DMS114 treated with DMSO at 0.1 percent for 48 hours (cell line): ENCODE results near the gene TNFRSF21.
"Not testable (repeated sequence)": the region's sequence is repeated elsewhere in the genome, so short reads cannot be mapped to it uniquely, and the experiment has no call there.

ENCODE experiments used
- DNase-seq: peaks from one replicate; lab custom pipeline; 2025; ENCODE audit not compliant: unreplicated experiment; lab: John Stamatoyannopoulos, UW

TNFRSF21 gene

DNA sequence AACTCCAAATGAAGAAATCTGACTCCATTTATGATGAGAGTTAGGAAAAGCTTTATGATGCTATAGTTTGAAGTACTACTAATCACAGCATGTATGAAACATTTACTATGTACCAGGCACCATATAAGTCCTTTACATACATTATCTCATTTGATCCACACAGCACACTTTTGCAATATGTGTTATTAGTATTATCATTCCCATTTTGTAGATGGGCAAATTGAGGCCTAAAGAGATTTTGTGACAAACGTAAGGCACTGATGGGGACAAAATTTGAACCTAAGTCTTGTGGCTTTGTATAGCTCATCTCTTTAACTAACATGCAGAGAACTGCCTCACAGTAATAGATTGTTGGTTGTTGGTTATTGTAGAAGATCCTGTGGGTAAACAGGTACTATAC lies 14.2 kb upstream of the TNFRSF21 start:
- DNase-seq: no peak

DNA sequence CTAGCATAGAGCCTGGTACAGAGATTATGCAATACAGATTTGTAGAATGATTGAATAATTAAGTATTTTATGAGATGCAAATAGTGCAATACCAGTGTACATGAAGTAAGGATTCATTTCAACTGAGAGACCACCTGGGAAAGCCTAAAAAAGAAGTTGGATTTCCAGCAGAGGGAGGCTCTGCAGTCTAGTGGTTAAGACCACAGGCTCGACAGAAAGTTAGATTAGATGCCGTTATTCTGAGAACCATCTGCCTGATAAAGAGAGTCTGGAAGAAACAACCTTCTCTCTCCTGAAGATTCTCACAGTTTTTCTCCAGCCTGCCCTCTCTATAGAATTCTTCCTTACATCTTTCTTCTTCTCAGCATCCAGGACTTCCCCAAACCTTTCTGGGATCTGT lies 13.6 kb upstream of the TNFRSF21 start:
- no peak for DNase-seq

DNA sequence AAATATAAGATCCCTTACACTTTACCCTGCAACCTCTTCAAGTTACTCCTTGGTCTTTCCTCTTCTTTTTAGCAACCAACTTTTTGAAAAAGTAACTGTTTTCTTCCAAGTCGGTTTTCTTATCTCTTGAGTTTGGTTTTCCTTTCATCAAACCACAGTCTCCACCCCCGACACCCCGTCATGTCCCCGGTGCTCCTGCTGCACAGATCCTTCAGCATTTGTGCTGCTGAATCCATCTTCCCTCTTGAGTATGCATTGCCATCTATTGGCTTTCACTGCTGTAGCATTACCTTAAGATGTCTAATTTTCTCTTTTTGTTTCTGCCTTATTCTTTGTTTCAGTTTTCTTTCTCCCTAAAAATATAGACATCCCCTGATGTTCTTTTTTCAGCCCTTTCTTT lies 11.9 kb upstream of the TNFRSF21 start:
- no peak for DNase-seq

DNA sequence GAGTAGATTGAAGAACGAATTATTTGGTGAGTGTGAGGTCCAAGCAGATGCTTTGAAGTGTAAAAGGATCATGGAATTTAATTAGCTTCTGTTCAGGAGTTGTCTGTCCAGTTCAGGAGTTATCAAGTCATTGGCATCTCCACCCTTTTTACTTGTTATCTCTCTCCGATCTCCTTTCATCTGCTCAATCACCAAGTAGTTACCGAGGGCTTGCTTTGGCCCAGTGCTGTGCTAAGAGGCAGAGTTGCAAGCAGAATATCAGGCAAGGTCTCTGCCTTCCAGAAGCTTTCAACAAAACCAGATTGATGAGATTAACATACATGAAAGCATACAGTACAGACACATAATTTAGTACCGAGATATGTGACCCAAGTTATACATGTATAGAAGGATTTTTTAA lies 10.2 kb upstream of the TNFRSF21 start:
- DNase-seq: no peak

DNA sequence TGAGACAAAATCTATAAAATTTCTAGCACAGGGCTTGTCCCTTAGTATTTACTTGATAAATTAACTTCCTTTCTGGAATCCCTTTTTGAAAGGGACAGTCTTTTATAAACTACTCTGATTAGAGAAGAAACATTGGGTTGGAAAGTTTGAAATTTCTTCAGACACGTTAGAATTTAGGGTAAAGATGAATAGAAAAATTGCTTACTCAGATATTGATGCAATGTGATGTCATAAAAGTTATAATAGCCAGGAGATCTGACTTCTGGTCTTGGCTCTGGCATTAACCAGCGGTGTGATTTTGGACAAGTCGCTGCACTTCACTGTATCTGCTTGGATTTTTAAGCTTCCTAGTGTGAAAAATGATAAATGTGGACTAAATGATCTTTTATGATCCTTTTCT lies 9.7 kb upstream of the TNFRSF21 start:
- no peak for DNase-seq

DNA sequence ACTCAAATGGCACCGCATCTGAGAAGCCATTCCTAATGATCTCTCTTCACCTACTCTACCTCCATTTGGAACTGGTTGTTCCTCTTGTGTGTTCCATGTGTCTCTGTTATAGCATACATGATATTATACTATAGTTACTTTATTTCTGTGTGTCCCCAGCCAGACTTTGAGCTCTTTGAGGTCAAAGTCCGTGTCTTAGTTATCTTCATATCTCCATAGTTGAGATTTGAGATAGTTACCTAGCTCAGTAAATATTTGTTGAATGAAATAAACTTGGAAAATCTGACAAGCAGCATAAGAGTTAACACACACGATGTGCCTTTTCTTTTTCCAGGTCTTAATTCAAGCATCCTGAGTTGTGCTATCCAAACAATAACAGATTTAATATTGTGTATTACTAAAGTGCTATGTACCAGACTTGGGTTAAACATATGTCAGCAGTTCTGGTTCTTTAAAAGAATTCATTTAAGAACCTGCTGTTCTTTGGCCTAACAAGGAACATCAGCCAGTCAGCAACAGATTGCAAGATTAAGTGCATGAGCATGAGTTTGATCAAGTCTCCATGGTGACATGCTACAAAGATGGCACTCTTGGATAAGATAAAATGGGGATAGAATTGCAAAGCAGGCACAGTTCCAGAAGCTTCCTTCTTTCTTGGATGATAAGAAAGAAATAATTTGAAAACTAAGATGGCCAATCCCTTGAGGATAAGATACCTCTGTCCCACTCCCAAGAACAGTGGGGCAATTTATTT lies 8.7 kb upstream of the TNFRSF21 start:
- DNase-seq: no peak

DNA sequence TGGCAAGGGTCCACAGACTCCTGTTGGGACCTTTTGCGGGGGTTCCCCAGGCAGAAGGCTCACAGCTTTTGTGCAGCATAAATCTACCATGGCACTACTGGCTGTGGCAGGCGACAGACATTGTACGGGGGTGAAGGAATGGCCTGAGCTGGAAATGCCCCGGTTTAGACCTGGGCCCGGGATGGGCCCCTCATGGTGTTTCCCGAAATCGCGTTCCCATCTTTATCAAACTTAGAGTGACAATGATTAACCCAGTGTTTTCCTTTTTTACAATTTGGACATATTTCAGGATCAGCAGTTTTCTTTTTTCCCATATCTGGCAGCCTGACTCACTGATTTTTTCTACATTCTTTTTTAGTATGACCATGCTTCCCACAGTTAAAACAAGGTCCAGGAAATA lies 5.5 kb upstream of the TNFRSF21 start:
- not testable (repeated sequence) for DNase-seq

DNA sequence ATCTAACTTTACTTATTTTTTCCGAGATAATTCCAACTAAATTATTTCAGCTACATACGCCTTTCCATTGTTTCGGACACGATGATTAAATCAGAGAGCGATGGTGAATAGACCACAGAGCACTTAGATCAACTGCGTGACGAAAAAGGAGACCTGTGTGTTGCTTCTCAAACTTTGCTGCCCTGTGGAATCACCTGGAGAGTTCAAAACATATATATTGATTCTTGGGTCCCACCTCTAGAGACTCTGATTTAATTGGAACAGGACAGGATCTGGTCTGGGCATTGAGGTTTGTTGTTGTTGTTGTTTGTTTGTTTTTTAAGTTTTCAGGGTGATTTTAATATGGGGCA lies 401 bp upstream of the TNFRSF21 start:
- no peak for DNase-seq

DNA sequence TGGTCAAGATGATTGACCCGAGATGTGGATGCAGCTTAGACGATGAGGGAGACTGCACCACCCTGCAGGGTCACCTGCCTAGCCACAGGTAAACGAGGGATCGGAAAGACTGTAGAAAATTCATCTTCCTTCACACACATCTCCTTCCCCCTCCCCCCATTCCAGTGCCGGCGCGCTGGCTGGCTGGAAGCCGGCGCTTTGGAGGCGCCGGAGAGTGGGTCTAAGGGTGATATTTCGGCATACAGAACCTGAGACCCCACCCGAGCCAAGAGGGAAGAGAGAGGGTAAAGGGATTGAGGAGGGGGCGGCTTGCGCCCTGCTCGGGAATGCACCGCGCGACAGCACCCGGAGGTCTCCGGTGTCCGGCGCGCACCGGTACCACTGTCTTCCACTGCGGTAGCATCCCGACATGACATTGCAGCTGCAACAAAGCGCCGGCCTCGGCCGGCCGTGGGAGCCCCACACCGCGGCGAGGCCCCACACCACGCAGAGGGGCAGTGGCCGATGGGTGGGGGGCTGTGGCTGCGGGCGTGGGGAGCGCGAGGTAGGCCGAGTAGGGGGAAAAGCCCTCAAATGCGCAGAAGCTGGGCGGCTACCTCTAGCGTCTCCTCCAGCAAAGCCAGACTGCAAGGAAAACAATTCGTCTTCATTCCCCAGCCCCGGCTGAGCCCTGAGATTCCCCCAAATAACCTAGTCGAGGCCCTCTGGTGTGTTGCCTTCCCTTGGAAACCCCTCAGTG lies 984 bp downstream of the TNFRSF21 start:
- peak; percentile 34 for DNase-seq

DNA sequence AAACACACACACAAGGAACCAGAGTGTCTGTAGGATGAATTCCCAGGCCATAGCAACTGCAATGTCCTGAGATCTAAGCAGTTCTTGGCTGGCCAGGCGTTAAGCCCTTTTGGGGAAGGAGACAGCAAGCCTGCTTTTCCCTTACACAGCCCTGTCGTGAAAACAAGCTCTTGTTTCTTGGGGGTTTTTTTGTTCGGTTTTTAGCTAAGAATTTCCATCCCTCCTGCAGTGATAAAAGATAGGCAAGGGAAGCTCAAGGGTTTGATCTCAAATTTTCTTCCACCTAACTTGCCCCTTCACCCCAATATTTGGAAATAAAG lies 1.5 kb downstream of the TNFRSF21 start:
- no peak for DNase-seq

DNA sequence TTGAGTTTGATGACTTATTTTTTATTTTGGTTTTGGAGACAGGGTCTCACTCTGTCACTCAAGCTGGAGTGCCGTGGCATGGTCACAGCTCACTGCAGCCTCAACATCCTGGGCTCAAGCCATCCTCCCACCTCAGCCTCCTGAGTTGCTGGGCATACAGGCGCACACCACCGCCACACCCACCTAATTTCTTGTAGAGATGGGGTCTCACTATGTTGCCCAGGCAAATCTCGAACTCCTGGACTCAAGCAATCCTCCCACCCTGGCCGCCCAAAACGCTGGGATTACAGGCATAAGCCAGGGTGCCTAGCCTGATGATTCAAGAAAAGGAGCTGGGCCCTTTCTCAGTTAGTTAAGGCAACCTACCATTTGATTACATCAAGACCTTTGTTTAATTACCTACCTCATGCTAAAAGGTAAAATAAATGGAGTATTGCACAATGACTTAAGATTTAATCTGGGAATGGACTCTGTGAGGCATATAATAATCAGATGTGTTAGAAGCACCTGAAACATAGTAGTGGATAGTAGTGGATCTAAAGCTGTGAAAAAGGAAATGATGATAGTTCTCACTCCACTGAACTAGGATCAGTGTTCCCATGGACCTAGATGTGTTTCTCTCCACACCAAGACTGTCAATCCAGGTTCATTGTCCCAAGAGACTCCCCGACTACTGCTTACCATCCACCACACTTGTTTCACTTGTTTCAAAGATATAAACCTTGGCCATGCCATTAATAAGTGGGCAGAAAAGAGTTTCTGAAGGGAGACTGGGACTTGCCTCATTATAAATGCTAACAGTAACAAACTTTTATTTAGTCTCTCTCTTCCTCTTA lies 2.1 kb downstream of the TNFRSF21 start:
- no peak for DNase-seq

DNA sequence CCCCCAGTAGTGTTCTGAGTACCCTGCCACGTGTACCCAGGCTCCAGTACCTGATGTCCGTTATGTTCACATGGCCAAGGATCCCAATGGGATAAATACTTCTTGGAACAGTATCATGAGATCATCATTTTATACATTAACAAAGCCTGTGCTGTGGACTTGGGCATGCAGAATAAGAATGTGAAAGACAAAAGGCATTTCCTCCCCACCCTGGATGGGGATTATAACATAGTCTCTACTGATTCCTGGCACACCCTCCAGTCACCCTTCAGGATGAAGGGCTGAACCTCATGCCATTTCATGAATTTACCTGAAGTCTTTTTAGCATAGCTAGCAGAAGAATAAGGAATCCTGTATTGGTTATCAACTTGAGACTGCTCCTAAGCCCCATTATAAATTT lies 2.8 kb downstream of the TNFRSF21 start:
- DNase-seq: no peak

DNA sequence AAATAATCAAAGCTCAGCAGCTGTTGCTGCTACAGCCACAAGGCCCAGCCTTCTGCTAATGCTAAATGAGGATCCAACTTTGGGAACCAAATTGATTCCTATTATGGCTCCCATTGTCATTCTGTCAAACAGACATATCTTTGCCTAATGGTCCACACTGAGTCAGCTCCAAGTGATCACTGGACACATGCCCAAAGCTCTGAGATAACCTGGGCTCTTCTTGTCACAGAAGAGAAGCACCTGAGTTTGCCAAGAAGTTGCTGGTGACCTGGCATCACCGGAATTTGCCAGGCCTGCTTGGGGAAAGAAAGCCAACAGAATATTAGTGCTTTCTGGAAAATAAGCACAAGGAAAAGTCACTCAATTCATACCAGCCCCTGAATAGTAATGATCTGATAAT lies 5.8 kb downstream of the TNFRSF21 start:
- no peak for DNase-seq

DNA sequence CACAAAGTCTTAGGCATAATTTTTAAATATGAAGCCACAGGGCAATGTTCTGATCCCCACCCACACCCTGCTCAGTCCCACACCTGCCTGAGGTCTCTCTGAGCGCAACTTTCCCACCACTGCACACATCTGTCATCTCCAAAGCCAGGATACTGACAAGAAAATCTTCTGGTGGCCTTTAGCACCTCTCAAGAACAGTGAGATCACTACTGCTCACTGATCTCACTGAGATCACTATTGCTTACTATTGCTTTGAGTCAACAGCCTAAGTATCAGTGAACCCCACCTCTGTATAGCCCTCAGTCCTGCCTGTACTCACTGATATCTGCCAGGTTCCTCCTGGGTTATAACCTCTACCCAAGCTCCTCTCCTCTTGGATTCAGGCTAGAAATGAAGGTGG lies 6.4 kb downstream of the TNFRSF21 start:
- no peak for DNase-seq

DNA sequence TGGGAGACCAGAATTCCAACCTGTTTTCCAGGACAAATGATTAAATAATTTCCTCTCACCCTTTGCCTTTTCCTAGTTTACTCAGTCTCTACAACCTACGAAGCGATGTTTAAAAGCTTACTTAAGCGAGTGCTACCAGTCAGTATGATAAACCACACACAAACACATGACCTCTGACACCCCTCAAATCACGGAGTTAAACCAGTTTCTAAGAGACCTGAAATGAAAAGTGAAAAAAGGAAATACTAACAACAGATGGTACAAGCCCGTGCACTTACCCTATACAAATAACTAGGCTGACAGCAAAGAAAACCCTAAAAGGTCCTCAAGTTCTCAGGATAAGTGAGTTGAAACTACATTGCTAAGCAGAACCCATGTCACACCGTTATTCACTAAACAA lies 7.7 kb downstream of the TNFRSF21 start:
- no peak for DNase-seq

DNA sequence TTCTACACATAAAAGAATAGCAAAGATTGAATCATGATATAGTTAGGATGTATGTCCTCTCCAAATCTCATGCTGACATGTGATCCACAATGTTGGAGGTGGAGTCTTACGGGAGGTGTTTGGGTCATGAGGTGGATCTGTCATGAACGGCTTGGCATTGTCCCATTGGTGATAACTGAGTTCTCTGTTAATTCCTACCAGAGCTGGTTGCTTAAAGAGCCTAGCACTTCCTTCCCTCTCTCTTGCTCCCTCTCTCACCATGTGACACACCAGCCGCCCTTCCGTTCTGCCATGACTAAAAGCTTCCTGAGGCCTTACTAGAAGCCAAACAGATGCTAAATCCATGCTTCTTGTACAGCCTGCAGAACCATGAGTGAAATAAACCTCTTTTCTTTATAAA lies 8.3 kb downstream of the TNFRSF21 start:
- no peak for DNase-seq

DNA sequence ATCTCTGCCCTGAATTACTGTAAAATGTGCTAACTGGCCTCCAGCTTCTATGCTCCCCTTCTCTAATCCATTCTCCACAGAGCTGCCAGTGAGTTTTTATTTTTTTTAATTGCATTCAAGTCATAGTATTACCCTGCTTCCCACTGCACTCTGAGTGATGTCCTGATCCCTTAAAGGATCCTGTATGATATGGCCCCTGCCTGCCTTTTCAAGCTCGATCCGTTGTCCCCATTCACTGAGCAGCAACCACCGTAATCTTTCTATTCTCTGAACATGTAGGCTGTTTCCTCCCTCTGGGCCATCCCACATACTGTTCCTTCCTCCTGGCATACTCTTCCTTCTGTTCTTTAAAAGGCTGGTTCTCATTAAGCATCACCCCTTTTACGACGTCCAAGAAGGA lies 9.3 kb downstream of the TNFRSF21 start:
- DNase-seq: no peak

DNA sequence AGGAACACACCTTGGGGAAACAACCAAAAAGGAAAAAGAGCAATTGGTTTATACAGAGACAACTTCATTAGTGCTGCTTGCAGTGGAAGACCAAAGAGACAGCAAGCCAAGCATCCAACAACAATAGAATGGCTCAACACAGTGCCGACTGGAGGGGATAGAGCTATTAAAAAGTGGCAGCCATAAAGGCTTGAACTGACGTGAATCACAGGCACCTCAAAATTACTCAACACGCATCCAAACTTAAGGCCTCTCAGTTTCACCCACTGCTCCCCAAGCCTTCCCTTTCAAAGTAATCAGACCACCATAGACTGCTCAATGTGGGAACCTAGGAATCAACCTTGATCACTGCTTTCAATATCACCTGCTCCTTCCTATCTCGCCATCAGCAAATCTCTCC lies 9.7 kb downstream of the TNFRSF21 start:
- no peak for DNase-seq

DNA sequence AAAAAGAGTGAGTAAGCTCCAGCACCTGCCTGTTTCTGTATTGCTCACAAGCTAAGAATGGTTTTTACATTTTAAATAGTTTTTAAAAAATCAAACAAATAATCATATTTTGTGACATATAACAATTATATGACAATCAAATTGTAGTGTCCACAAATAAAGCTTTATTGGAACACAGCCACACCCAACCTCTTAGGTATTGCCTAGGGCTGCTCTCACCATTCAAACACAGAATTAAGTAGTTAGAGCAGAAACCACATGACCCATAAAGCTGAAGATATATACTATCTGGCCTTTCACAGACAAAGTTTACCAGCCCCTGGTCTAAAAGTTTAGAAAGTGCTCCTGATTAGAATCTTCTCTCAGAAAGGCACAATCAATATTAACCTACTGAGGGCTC lies 11.2 kb downstream of the TNFRSF21 start:
- no peak for DNase-seq

DNA sequence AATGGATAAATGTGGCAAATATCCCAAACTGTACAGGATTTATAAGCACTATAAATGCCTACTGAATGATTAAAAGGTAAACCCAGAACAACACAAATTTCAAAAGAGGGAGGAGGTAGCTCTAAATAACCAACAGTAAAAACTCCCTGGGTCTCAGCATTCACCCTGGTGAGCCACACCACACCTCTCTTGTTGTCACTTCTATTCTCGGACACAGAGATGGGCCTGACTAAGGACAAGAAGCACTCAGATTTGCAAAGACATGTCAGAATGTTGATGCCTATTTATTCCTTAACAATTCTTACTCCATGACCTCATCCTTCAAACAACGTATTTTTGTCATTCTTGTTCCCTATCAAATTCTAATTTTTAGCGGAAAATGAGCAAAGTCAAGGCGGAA lies 14.7 kb downstream of the TNFRSF21 start:
- no peak for DNase-seq

DNA sequence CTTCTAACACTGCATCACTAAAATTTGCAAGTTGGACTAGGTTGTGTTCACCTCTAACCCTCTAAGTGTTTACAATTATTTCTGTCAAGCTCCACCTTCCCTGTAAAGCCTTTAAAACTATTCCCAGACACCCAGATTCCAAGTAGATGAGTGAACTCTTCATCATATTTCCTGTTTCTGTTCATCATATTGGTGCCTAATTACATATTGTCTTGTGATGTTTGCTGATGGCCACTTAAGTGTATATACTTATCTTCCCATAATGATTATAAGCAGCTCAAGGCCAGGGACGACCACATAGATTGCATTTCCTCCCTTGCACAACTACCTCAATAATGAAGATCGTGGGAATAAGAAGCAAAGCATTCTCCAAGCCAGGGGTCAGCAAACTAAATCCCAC lies 16.8 kb downstream of the TNFRSF21 start:
- no peak for DNase-seq

DNA sequence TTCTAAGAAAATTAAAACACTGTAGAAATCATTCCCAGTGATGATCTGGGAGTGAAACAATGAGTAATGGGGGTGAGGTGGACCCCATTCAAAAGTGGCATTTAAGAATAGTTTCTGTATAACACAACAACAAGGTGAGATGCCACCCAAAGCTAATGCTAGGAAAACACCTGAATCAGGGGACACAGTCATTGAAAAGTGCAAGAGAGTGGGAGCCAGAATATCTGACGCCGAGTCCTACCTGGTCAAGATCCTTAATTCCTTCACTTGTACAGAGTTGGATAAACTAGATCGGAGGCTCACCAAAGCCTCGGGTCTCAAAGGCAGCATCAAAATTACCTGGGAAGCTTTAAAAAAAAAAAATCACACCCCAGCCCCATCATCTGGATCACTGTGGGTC lies 17.7 kb downstream of the TNFRSF21 start:
- DNase-seq: no peak
